Measurements from ENCODE around the gene SLCO1A2.

SLCO1A2 gene

DNA sequence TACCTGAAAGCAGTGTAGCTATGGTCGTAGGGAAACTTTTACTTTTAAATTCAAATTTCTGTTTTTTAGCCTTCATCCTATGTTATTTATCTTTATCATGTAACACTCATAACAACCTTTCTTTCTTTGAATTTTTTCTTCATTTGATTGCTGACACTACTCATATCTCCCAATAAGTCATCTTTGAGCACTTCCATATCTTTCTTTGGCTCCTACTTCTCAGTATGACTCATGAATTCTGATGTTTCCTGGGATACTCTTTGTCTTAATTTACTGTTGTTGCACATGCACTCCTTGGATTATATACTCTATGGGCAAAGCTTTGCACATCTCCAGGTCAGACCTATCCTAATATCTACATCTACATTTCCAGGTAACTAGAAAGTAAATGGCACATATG is 19.9 kb upstream of the SLCO1A2 start:
- DNase-seq (ENCODE audit: extremely low read depth, low read depth) = no peak
- TF ChIP-seq, protein P1, sequence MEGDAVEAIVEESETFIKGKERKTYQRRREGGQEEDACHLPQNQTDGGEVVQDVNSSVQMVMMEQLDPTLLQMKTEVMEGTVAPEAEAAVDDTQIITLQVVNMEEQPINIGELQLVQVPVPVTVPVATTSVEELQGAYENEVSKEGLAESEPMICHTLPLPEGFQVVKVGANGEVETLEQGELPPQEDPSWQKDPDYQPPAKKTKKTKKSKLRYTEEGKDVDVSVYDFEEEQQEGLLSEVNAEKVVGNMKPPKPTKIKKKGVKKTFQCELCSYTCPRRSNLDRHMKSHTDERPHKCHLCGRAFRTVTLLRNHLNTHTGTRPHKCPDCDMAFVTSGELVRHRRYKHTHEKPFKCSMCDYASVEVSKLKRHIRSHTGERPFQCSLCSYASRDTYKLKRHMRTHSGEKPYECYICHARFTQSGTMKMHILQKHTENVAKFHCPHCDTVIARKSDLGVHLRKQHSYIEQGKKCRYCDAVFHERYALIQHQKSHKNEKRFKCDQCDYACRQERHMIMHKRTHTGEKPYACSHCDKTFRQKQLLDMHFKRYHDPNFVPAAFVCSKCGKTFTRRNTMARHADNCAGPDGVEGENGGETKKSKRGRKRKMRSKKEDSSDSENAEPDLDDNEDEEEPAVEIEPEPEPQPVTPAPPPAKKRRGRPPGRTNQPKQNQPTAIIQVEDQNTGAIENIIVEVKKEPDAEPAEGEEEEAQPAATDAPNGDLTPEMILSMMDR (IDR thresholded peaks at IDR 0.05; ENCODE audit: low read depth, low read length) = no peak

DNA sequence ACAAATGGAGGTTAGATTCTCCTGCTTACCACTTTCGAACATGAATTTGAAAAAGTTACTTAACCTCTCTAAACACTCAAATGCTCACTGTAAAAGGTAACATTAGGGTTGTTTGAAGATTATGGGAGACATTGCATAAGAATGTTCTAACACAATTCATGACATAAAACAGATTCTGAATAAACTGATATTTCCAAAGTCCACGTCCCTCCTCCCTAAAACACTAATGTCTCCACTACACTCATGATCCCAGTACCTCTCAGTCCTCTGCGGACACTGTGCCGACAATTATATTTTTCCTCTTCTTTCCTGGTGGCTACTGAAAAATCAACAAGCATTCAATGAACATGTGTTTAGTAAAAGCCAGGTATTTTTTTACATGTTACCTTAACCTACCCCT is 19.2 kb upstream of the SLCO1A2 start:
- TF ChIP-seq, protein P1 (IDR thresholded peaks at IDR 0.05; ENCODE audit: low read depth, low read length) = no peak
- no peak for DNase-seq (ENCODE audit: extremely low read depth, low read depth)

DNA sequence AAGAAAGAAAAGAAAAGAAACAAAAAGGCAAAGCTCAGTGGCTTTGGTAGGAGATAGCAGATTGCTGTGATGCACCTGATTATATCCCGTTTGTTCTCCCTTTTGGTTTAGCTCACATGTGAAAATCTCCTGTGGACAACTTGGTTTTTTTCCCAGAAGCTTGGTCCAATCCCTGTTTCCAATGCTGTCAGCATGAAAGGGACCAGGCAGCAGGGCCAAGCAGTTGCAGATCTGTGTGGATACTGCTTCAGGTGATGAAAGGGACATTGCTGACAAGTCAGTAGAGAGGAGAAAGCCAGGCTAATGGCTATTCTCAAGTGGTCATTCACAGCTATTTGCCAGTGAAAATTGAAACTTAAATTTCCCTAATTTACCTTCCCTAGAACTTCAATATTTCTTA is 18.8 kb upstream of the SLCO1A2 start:
- no peak for DNase-seq (ENCODE audit: extremely low read depth, low read depth)
- TF ChIP-seq, protein P1 (IDR thresholded peaks at IDR 0.05; ENCODE audit: low read depth, low read length) = no peak

DNA sequence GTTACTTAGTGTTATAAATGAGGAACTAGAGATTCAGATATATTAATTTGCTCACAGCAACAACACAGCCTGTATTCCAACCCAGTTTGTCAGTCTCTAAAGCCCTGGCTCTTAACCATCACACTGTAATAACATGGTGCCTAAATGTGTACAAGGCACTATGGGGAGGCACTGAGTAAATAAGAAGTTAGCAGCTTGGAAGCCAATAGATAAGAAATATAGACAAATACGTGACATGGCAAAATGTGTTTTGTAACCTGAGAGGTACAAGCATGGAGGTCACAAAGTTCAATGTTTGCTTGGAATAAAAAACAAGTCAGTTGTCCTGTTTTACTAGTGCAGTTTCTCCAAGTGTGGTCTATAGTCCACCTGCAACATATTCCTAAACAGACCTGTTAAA is 16.3 kb upstream of the SLCO1A2 start:
- no peak for DNase-seq (ENCODE audit: extremely low read depth, low read depth)
- TF ChIP-seq, protein P1 (IDR thresholded peaks at IDR 0.05; ENCODE audit: low read depth, low read length) = no peak

DNA sequence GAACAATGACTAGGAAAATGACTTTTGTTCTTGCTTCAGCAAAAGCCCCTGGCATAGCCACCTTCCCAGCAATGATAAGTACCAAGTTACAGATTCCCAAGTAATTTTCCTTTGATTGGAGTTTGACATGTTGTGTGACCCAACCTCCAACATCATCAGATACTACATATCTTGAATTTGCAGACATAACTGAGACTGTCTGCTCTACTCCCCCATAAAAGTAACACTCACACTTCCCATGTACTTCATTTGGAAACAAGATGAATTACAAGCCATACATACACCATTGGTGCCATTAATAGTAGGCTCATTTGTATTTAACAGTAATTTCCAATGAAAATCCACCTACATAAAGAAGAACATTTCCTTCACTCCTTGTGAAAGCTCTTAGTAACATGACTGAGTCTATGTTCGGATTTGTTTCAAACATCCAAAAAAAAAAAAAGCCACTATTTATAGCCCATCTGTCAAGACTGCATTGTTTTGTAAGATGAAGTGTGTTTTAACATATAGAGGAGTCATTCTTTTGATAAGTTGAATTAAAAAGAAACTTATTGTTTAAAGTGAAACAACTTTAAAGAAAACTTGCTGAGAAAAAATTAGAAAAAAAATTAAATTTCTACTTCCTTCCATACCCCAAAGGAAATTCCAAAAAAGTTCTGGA is 12.0 kb upstream of the SLCO1A2 start:
- DNase-seq (ENCODE audit: extremely low read depth, low read depth) = no peak
- TF ChIP-seq, protein P1 (IDR thresholded peaks at IDR 0.05; ENCODE audit: low read depth, low read length) = no peak

DNA sequence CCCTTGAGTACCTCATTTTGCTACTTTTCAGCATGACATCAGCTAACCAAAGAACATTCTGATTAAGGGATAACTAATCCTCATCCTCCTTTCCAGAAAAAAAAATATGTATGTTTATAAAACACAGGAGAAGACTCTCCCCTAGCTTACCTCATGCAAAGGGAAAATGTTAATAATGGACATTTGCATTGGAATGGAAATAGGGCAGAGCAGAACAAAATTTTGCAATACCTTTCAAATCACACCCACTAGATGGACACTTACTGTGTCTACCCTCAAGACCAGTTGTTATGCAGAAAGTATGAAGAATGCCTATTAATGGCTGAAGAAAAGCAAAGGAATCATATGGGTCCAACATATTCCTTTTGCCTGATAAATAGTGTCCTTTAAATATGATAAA is 8.9 kb upstream of the SLCO1A2 start:
- DNase-seq (ENCODE audit: extremely low read depth, low read depth) = no peak
- TF ChIP-seq, protein P1 (IDR thresholded peaks at IDR 0.05; ENCODE audit: low read depth, low read length) = no peak

DNA sequence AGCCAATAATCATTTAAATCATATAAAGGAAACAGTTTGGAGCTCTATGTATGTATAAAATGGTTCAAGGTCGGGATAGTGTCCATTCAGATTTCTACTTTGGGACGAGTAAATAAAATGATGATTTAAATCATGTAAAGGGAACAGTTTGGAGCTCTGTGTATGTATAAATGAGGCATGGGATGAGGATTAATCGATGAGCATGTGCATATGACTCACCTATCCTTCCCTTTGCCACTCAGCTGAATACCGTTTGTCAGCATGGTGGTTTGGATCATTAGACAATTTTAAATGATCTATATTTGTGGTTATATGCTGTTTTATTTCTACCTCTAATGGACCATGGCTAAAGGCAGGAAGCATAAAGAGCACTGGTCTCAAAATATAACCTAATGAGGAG is 7.1 kb upstream of the SLCO1A2 start:
- no peak for DNase-seq (ENCODE audit: extremely low read depth, low read depth)
- TF ChIP-seq, protein P1 (IDR thresholded peaks at IDR 0.05; ENCODE audit: low read depth, low read length) = no peak
